GM23338 (cell line): ENCODE measurements around the gene TIMP3.

Experiments used
- CREB1 ChIP-seq: fragments of 250-450 bp; sonication (Bioruptor Pico); IDR thresholded peaks from 2 replicates; pipeline ENCODE4 v1.5.0; 2020; ENCODE audit warnings: low read depth, mild to moderate bottlenecking, moderate library complexity
- EZH2 ChIP-seq: fragments of 200-600 bp; sonication (generic); IDR thresholded peaks from one replicate; pipeline ENCODE4 v1.8.0; 2017; ENCODE audit warnings: antibody characterized with exemption, mild to moderate bottlenecking, low read depth; ENCODE audit not compliant: unreplicated experiment
- EZH2phosphoT487 ChIP-seq: fragments of 200-600 bp; sonication (generic); IDR thresholded peaks from one replicate; pipeline ENCODE4 v1.8.1; 2018; ENCODE audit warnings: antibody characterized with exemption; ENCODE audit not compliant: unreplicated experiment
- NANOG ChIP-seq: IDR thresholded peaks from 2 replicates; pipeline ENCODE4 v1.6.1; 2016; ENCODE audit warnings: antibody characterized with exemption, borderline replicate concordance
- POLR2AphosphoS5 ChIP-seq: IDR thresholded peaks from 2 replicates; pipeline ENCODE4 v1.6.1; 2016; ENCODE audit warnings: antibody characterized with exemption, low read depth
- REST ChIP-seq: IDR thresholded peaks from one replicate; pipeline ENCODE4 v1.6.1; 2018; ENCODE audit warnings: antibody characterized with exemption; ENCODE audit not compliant: unreplicated experiment
- ZNF114 ChIP-seq: fragments of 250-450 bp; sonication (Bioruptor Pico); IDR thresholded peaks from 2 replicates; pipeline ENCODE4 v1.5.0; 2020; ENCODE audit warnings: mild to moderate bottlenecking, moderate library complexity
- TF ChIP-seq, protein P1 (sequence below), 2 experiments: fragments of 200-600 bp in 1 of 2; sonication (generic) in 1 of 2; conservative IDR thresholded peaks; 2 replicates each; pipeline versions ENCODE4 v1.5.1 to v1.6.1; 2016 to 2017; ENCODE audit warnings: antibody characterized with exemption in 2 of 2, low read depth in 2 of 2, mild to moderate bottlenecking in 2 of 2, moderate library complexity in 1 of 2
- TF ChIP-seq, protein P2 (sequence below): IDR thresholded peaks from 2 replicates; pipeline ENCODE4 v1.6.1; 2016; ENCODE audit warnings: antibody characterized with exemption

DNA sequence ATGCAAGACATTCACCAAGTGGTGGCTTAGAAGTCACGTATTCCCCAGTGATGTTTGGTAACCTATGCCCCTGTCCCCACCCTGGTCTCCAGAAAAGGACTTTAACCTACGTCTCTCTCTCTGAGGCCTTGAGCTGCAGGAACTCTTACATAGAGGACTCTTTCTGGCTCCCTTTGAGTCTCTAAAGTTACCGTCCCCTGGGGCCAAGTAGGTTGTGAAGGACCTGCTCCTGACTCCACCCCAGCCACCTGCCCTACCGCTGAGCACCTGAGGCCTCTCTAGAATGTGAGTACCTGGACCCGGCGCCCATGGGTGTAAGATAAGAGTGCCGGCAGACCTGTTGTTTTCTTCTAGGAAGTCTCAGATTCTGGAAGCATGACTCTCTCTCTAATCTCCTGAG lies 95.4 kb downstream of the TIMP3 start:
- TF ChIP-seq, protein P1, sequence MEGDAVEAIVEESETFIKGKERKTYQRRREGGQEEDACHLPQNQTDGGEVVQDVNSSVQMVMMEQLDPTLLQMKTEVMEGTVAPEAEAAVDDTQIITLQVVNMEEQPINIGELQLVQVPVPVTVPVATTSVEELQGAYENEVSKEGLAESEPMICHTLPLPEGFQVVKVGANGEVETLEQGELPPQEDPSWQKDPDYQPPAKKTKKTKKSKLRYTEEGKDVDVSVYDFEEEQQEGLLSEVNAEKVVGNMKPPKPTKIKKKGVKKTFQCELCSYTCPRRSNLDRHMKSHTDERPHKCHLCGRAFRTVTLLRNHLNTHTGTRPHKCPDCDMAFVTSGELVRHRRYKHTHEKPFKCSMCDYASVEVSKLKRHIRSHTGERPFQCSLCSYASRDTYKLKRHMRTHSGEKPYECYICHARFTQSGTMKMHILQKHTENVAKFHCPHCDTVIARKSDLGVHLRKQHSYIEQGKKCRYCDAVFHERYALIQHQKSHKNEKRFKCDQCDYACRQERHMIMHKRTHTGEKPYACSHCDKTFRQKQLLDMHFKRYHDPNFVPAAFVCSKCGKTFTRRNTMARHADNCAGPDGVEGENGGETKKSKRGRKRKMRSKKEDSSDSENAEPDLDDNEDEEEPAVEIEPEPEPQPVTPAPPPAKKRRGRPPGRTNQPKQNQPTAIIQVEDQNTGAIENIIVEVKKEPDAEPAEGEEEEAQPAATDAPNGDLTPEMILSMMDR (conservative IDR thresholded peaks at IDR 0.05; ENCODE audit: low read depth in 2 of 2): no peak
- TF ChIP-seq ZNF114 (CRISPR knock-in tag): no peak
- no peak for TF ChIP-seq EZH2
- no peak for TF ChIP-seq POLR2AphosphoS5
- TF ChIP-seq CREB1 (CRISPR knock-in tag): no peak
- no peak for TF ChIP-seq REST
- TF ChIP-seq, protein P2, sequence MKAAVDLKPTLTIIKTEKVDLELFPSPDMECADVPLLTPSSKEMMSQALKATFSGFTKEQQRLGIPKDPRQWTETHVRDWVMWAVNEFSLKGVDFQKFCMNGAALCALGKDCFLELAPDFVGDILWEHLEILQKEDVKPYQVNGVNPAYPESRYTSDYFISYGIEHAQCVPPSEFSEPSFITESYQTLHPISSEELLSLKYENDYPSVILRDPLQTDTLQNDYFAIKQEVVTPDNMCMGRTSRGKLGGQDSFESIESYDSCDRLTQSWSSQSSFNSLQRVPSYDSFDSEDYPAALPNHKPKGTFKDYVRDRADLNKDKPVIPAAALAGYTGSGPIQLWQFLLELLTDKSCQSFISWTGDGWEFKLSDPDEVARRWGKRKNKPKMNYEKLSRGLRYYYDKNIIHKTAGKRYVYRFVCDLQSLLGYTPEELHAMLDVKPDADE: no peak
- TF ChIP-seq EZH2phosphoT487: no peak
- TF ChIP-seq NANOG: no peak
